Measurements from ENCODE around the gene TSC22D2.

The TSC22D2 gene

GRCh38 chr3:150449169-150449721, 41.1 kb downstream of the TSC22D2 start:
- TF ChIP-seq MAX (IDR thresholded peaks at IDR 0.05) (no peak), TCF12 (IDR thresholded peaks at IDR 0.05; ENCODE audit: low read depth) (no peak), CREB1 (IDR thresholded peaks at IDR 0.05; ENCODE audit: low read depth) (no peak), CEBPB (IDR thresholded peaks at IDR 0.05) (no peak), ZBTB7A (IDR thresholded peaks at IDR 0.05; ENCODE audit: low read depth) (no peak), YY1 (IDR thresholded peaks at IDR 0.05; ENCODE audit: low read depth) (no peak), REST (IDR thresholded peaks at IDR 0.05; ENCODE audit: low read depth) (no peak), FOXM1 (IDR thresholded peaks at IDR 0.05; ENCODE audit: borderline replicate concordance, low read depth) (no peak), TEAD4 (IDR thresholded peaks at IDR 0.05) (no peak), RAD21 (IDR thresholded peaks at IDR 0.05; ENCODE audit: low read depth) (no peak)

DNA sequence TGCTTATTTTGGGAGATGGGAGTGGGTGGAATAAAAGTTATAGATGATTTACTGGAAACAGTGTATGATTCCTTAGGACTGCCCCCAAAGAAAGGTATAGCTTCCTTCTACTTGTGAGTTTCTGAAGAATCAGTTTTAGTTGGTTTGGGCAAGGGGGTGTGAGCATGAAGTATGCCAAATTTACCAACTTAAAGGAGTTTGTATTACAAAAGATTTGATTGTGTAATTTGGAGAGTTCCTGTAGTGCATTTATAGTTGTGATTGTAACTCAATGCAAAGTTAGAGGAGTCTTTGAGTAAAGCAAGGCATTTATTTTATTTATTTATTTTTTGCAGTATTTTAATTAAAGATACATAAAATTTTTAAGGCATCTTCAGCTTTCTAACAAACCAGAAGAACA, 42.8 kb downstream of the TSC22D2 start:
- TF ChIP-seq REST (IDR thresholded peaks at IDR 0.05; ENCODE audit: low read depth) (no peak), NFIC (IDR thresholded peaks at IDR 0.05) (no peak), TAF1 (IDR thresholded peaks at IDR 0.05; ENCODE audit: low read depth) (no peak), EP300 (IDR thresholded peaks at IDR 0.05; ENCODE audit: borderline replicate concordance) (no peak), CEBPB (IDR thresholded peaks at IDR 0.05) (no peak), TEAD4 (IDR thresholded peaks at IDR 0.05) (no peak), RAD21 (IDR thresholded peaks at IDR 0.05; ENCODE audit: low read depth) (no peak), TCF12 (IDR thresholded peaks at IDR 0.05; ENCODE audit: low read depth) (no peak), EGR1 (IDR thresholded peaks at IDR 0.05) (no peak), YY1 (IDR thresholded peaks at IDR 0.05; ENCODE audit: low read depth) (no peak), CREB1 (IDR thresholded peaks at IDR 0.05; ENCODE audit: low read depth) (no peak), MAX (IDR thresholded peaks at IDR 0.05) (no peak), ZBTB7A (IDR thresholded peaks at IDR 0.05; ENCODE audit: low read depth) (no peak), FOXM1 (IDR thresholded peaks at IDR 0.05; ENCODE audit: borderline replicate concordance, low read depth) (no peak)
- TF ChIP-seq, protein P1, sequence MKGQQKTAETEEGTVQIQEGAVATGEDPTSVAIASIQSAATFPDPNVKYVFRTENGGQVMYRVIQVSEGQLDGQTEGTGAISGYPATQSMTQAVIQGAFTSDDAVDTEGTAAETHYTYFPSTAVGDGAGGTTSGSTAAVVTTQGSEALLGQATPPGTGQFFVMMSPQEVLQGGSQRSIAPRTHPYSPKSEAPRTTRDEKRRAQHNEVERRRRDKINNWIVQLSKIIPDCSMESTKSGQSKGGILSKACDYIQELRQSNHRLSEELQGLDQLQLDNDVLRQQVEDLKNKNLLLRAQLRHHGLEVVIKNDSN (IDR thresholded peaks at IDR 0.05): no peak

- TF ChIP-seq RAD21 (IDR thresholded peaks at IDR 0.05; ENCODE audit: low read depth): no peak
- no peak for TF ChIP-seq CEBPB (IDR thresholded peaks at IDR 0.05)
These were observed 43.4 kb downstream of the TSC22D2 start for GRCh38 chr3:150451329-150452048.

DNA sequence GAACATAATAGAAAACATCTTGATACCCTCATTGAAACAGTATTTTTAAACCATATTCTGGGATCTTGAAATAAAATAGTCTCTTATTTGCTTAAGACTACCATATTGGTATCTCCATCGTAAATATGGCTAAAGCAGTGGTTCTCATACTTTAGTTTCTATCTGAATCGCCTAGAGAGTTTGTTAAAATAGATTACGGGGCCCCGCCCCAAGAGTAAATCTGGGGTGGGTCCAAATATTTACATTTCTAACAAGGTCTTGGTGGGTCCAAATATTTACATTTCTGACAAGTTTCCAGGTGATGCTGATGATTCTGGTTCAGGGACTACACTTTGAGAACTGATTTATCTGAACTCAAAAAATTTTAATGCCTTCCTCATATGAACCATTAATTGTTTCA, 45.3 kb downstream of the TSC22D2 start:
- TF ChIP-seq REST (IDR thresholded peaks at IDR 0.05; ENCODE audit: low read depth): no peak
- TF ChIP-seq YY1 (IDR thresholded peaks at IDR 0.05; ENCODE audit: low read depth): no peak
- TF ChIP-seq FOXM1 (IDR thresholded peaks at IDR 0.05; ENCODE audit: borderline replicate concordance, low read depth): no peak
- TF ChIP-seq CEBPB (IDR thresholded peaks at IDR 0.05): no peak
- TF ChIP-seq TCF12 (IDR thresholded peaks at IDR 0.05; ENCODE audit: low read depth): no peak
- no peak for TF ChIP-seq TAF1 (IDR thresholded peaks at IDR 0.05; ENCODE audit: low read depth)
- no peak for TF ChIP-seq ZBTB7A (IDR thresholded peaks at IDR 0.05; ENCODE audit: low read depth)
- no peak for TF ChIP-seq MAX (IDR thresholded peaks at IDR 0.05)

DNA sequence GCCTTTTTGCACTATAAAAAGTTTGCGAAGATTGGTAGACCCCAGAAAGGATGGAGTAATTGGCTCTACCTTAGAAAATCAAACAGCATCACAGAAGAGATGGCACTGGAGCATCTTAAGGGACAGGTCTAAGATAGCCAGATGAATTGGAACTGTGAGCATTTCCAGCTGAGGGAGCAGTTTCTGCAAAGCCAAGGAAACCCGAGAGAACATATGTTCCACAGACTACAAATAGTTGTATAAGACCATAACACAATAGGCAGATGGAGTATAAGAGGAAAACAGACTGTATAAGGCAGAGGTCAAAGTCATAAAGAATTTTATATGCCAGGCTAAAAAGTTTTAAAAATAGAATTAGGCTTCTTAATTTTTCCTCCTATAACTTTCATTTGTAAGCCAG, 46.0 kb downstream of the TSC22D2 start:
- TF ChIP-seq FOXM1 (IDR thresholded peaks at IDR 0.05; ENCODE audit: borderline replicate concordance, low read depth) (no peak), TEAD4 (IDR thresholded peaks at IDR 0.05) (no peak), TCF12 (IDR thresholded peaks at IDR 0.05; ENCODE audit: low read depth) (no peak), YY1 (IDR thresholded peaks at IDR 0.05; ENCODE audit: low read depth) (no peak), ZBTB7A (IDR thresholded peaks at IDR 0.05; ENCODE audit: low read depth) (no peak)
